GM12878 (cell line): Measurements from ENCODE around the gene DRC1. TPM values are rescaled to one million over a fixed set of nuclear protein-coding genes. Genes with fewer than 3 reads are reported as not detected.

Experiments used
- ATAC-seq: fragments of 200-7000 bp; cut with Tn5 transposase; 3 replicates; pipeline ENCODE4 v1.9.1; 2020; ENCODE audit warnings: mild to moderate bottlenecking, moderate library complexity
- BruUV-seq: library from RNA; stranded (reverse); fragments of 400-500 nt; replicated peaks from 2 replicates; lab custom pipeline; 2021; lab: Mats Ljungman, UMichigan
- CTCF ChIA-PET: fragments of 300-600 bp; sonication (Branson Sonifier 250); formaldehyde crosslinking; extraction: SDS; loops from one replicate; lab custom pipeline; 2021; ENCODE audit warnings: inconsistent platforms; lab: Yijun Ruan, JAX
- POLR2A ChIA-PET: fragments of 350-600 bp; formaldehyde crosslinking; extraction: SDS; loops from one replicate; lab custom pipeline; 2021; ENCODE audit warnings: inconsistent platforms; lab: Charles Lee
- RAD21 ChIA-PET: fragments of 300-600 bp; sonication (Branson Sonifier 250); formaldehyde crosslinking; loops from one replicate; lab custom pipeline; 2023; ENCODE audit warnings: antibody characterized with exemption; ENCODE audit not compliant: unreplicated experiment; lab: Charles Lee
- SMC1A ChIA-PET: fragments of 300-600 bp; sonication (Branson Sonifier 250); formaldehyde crosslinking; loops from one replicate; lab custom pipeline; 2023; ENCODE audit not compliant: unreplicated experiment, uncharacterized antibody; lab: Charles Lee
- DNase-seq: peaks from one replicate; pipeline ENCODE4 v3.0.0-alpha.2; 2011; ENCODE audit warnings: low read depth, low spot score
- FAIRE-seq: peaks from 3 replicates; lab custom pipeline; 2011; peaks lifted over from hg19 to GRCh38; lab: Jason Lieb, UNC
- H2AFZ ChIP-seq: 2 replicates; pipeline ENCODE4 v1.6.0; 2011; ENCODE audit warnings: low read depth, low read length, control low read depth; ENCODE audit not compliant: control insufficient read depth
- H3K27ac ChIP-seq: 2 replicates; pipeline ENCODE4 v1.5.1; 2011; ENCODE audit warnings: control low read depth; ENCODE audit not compliant: control insufficient read depth, insufficient read depth
- H3K27me3 ChIP-seq, 2 experiments: replicated peaks in 1 of 2; 2 replicates each; pipeline versions ENCODE4 v1.6.0 to v1.6.1; 2011; ENCODE audit warnings: low read length in 1 of 2; ENCODE audit not compliant: control insufficient read depth in 2 of 2, insufficient read depth in 2 of 2
- H3K36me3 ChIP-seq, 2 experiments: 2 replicates each; pipeline ENCODE4 v1.5.1; 2011; ENCODE audit warnings: low read length in 1 of 2; ENCODE audit not compliant: control insufficient read depth in 2 of 2, insufficient read depth in 2 of 2
- H3K4me1 ChIP-seq: 2 replicates; pipeline ENCODE4 v1.6.1; 2011; ENCODE audit warnings: mild to moderate bottlenecking, low read length, moderate library complexity, mixed read lengths; ENCODE audit not compliant: control insufficient read depth, insufficient read depth
- H3K4me2 ChIP-seq: 2 replicates; pipeline ENCODE4 v1.6.0; 2011; ENCODE audit warnings: control low read depth; ENCODE audit not compliant: control insufficient read depth, insufficient read depth
- H3K4me3 ChIP-seq: fragments of 200-600 bp; sonication (generic); 2 replicates; pipeline ENCODE4 v1.5.1; 2016
- H3K79me2 ChIP-seq: 2 replicates; pipeline ENCODE4 v1.6.0; 2011; ENCODE audit warnings: low read length; ENCODE audit not compliant: control insufficient read depth, insufficient read depth
- H3K9ac ChIP-seq: 2 replicates; pipeline ENCODE4 v1.8.0; 2011; ENCODE audit warnings: low read length, control low read depth, mixed read lengths; ENCODE audit not compliant: control insufficient read depth, insufficient read depth
- H3K9me3 ChIP-seq: replicated peaks from 3 replicates; pipeline ENCODE4 v1.5.1; 2011; ENCODE audit warnings: mild to moderate bottlenecking, low read length; ENCODE audit not compliant: control insufficient read depth, insufficient read depth
- H4K20me1 ChIP-seq: 2 replicates; pipeline ENCODE4 v1.6.0; 2011; ENCODE audit not compliant: control insufficient read depth, insufficient read depth
- ATF7 ChIP-seq: fragments of 450-650 bp; IDR thresholded peaks from 2 replicates; pipeline ENCODE4 v1.6.1; 2016; ENCODE audit warnings: low read depth, mild to moderate bottlenecking
- BCL11A ChIP-seq: IDR thresholded peaks from 2 replicates; pipeline ENCODE4 v1.6.1; 2011; ENCODE audit warnings: low read depth, low read length
- GABPA ChIP-seq: IDR thresholded peaks from 2 replicates; pipeline ENCODE4 v1.6.1; 2014; ENCODE audit warnings: antibody characterized with exemption, low read depth, mild to moderate bottlenecking, inconsistent platforms
- NFYA ChIP-seq: IDR thresholded peaks from 2 replicates; pipeline ENCODE4 v1.6.1; 2011; ENCODE audit warnings: low read depth, mild to moderate bottlenecking, low read length, improper control_type of control experiment, borderline replicate concordance
- NR2C1 ChIP-seq: fragments of 450-650 bp; IDR thresholded peaks from 2 replicates; pipeline ENCODE4 v1.6.1; 2017; ENCODE audit warnings: antibody characterized with exemption, mild to moderate bottlenecking, moderate library complexity
- NRF1 ChIP-seq: conservative IDR thresholded peaks from 2 replicates; pipeline ENCODE4 v1.6.1; 2011; ENCODE audit warnings: mild to moderate bottlenecking, low read depth, low read length, improper control_type of control experiment
- RUNX3 ChIP-seq: IDR thresholded peaks from 2 replicates; pipeline ENCODE4 v1.6.1; 2012; ENCODE audit warnings: low read length, inconsistent platforms
- SMC3 ChIP-seq: IDR thresholded peaks from 2 replicates; pipeline ENCODE4 v1.6.1; 2011; ENCODE audit warnings: low read length, improper control_type of control experiment, borderline replicate concordance
- SPI1 ChIP-seq: IDR thresholded peaks from 2 replicates; pipeline ENCODE4 v1.6.1; 2011; ENCODE audit warnings: low read depth, mild to moderate bottlenecking, low read length, moderate library complexity, borderline replicate concordance; ENCODE audit not compliant: insufficient read depth
- SREBF1 ChIP-seq: IDR thresholded peaks from 2 replicates; pipeline ENCODE4 v1.6.1; 2012; ENCODE audit warnings: mild to moderate bottlenecking, low read length
- SREBF2 ChIP-seq: IDR thresholded peaks from 2 replicates; pipeline ENCODE4 v1.6.1; 2012; ENCODE audit warnings: mild to moderate bottlenecking, low read length
- YY1 ChIP-seq: IDR thresholded peaks from 2 replicates; pipeline ENCODE4 v1.6.1; 2011; ENCODE audit warnings: low read depth, mild to moderate bottlenecking, low read length
- ZNF384 ChIP-seq: IDR thresholded peaks from 2 replicates; pipeline ENCODE4 v1.6.1; 2012; ENCODE audit warnings: low read depth, mild to moderate bottlenecking, low read length, improper control_type of control experiment, borderline replicate concordance
- ZNF622 ChIP-seq: fragments of 450-650 bp; IDR thresholded peaks from 2 replicates; pipeline ENCODE4 v1.6.1; 2017; ENCODE audit warnings: mild to moderate bottlenecking, inconsistent platforms
- WGBS: methylation state at CpG from one replicate; pipeline ENCODE4 v1.1.6; 2016; ENCODE audit warnings: low lambda C conversion rate; ENCODE audit not compliant: insufficient replicate concordance, insufficient coverage; ENCODE audit errors: missing lambda C conversion rate; 5-methylcytosine and 5-hydroxymethylcytosine counted together
- in situ Hi-C: fragments of 300-500 bp; cut with MboI; formaldehyde crosslinking; loops from 9 replicates; pipeline ENCODE4 v1.14.3; 2018; ENCODE audit warnings: mixed read lengths
- intact Hi-C: fragments of 100-400 bp; cut with micrococcal nuclease; formaldehyde crosslinking; loops from one replicate; pipeline ENCODE4 v1.14.2; 2022; ENCODE audit not compliant: unreplicated experiment
- polyA plus RNA-seq, 11 experiments: library from polyadenylated mRNA; depleted of rRNA in 4 of 11; unstranded in 6 of 11; stranded (reverse) in 5 of 11; fragments of >200 nt; fragmentation: Nextera tagmentation in 4 of 11; fragmentation: Illumina TruSeq in 1 of 11; extraction: Ambion mirVana in 4 of 11; extraction: Trizol in 1 of 11; gene quantifications; 1 replicate in 1 of 11; 2 replicates in 10 of 11; pipeline versions ENCODE4 v1.2.1 to v1.2.3, GENCODE V29; 2011 to 2016; ENCODE audit warnings: inconsistent platforms in 2 of 11, missing spikeins in 2 of 11, low read depth in 1 of 11
- total RNA-seq, 4 experiments: library from RNA; depleted of rRNA in 3 of 4; stranded (reverse); fragments of >200 nt in 3 of 4; fragmentation: Illumina TruSeq in 1 of 4; extraction: Trizol in 1 of 4; gene quantifications; 2 replicates each; pipeline versions ENCODE4 v1.2.1 to v1.2.3, GENCODE V29; 2013 to 2021
- TF ChIP-seq, protein P1 (sequence below): fragments of 450-650 bp; IDR thresholded peaks from 2 replicates; pipeline ENCODE4 v1.6.1; 2017; ENCODE audit warnings: mild to moderate bottlenecking, moderate library complexity
- TF ChIP-seq, protein P2 (sequence below), 3 experiments: IDR thresholded peaks in 2 of 3; conservative IDR thresholded peaks in 1 of 3; 2 replicates each; pipeline ENCODE4 v1.5.1; 2011; ENCODE audit warnings: low read depth in 3 of 3, low read length in 3 of 3, mild to moderate bottlenecking in 3 of 3, control low read depth in 2 of 3, moderate library complexity in 2 of 3, inconsistent platforms in 1 of 3, mixed read lengths in 1 of 3; ENCODE audit not compliant: control insufficient read depth in 2 of 3, insufficient read depth in 1 of 3; ENCODE audit errors: extremely low read depth in 1 of 3

Gene DRC1
- total and polyA plus RNA-seq, 10 of the 15 experiments (the other 5 are each of a cell fraction or from before 2014, with no cell fraction given): 0.03 TPM; not detected in 9

DNA sequence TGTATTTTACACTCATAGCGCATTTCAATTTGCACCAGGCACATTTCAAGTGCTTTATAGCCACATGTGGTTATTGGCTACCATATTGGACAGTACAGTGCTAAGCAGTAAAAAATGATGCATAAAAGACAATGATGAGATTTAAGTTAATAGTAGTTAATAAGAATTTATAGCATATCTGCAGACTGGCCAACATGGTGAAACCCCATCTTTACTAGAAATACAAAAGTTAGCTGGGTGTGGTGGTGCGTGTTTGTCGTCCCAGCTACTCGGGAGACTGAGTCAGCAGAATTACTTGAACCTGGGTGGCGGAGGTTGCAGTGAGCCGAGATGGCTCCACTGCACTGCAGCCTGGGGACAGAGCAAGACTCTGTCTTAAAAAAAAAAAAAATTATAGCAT is 9.7 kb downstream of the DRC1 start (continued):
- TF ChIP-seq, protein P1, sequence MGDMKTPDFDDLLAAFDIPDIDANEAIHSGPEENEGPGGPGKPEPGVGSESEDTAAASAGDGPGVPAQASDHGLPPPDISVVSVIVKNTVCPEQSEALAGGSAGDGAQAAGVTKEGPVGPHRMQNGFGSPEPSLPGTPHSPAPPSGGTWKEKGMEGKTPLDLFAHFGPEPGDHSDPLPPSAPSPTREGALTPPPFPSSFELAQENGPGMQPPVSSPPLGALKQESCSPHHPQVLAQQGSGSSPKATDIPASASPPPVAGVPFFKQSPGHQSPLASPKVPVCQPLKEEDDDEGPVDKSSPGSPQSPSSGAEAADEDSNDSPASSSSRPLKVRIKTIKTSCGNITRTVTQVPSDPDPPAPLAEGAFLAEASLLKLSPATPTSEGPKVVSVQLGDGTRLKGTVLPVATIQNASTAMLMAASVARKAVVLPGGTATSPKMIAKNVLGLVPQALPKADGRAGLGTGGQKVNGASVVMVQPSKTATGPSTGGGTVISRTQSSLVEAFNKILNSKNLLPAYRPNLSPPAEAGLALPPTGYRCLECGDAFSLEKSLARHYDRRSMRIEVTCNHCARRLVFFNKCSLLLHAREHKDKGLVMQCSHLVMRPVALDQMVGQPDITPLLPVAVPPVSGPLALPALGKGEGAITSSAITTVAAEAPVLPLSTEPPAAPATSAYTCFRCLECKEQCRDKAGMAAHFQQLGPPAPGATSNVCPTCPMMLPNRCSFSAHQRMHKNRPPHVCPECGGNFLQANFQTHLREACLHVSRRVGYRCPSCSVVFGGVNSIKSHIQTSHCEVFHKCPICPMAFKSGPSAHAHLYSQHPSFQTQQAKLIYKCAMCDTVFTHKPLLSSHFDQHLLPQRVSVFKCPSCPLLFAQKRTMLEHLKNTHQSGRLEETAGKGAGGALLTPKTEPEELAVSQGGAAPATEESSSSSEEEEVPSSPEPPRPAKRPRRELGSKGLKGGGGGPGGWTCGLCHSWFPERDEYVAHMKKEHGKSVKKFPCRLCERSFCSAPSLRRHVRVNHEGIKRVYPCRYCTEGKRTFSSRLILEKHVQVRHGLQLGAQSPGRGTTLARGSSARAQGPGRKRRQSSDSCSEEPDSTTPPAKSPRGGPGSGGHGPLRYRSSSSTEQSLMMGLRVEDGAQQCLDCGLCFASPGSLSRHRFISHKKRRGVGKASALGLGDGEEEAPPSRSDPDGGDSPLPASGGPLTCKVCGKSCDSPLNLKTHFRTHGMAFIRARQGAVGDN: no peak
- no peak for TF ChIP-seq YY1
- TF ChIP-seq SREBF1: no peak

DNA sequence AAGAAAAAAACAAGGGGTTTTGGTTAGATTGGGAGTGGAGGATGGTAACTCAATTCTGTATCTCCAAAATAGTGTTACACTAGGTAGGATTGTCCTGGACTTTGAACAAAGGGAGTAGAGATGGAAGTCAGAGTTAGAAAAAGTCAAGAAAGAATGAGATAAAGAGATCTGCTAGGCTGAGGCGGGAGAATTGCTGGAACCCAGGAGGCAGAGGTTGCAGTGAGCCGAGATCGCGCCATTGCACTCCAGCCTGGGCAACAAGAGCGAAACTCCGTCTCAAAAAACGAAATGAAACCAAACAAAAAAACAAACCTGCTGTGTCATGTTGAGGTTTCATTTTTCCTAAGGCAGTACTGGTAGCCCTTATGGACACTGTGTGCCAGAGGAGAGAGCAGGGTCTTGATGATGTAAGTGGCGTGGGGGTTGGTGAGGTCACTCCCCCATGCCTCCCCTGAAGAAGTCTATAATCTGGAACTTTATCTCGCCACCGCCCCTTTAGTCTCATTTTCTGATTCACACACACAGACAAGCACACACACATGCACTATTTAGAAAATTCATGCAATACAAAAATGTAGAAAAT is 10.5 kb downstream of the DRC1 start:
- no peaks in the 10 kb centered on the region for H3K36me3 ChIP-seq
- peaks cover 10% of the 10 kb centered on the region for H3K4me1 ChIP-seq
- intact Hi-C loops: no loop called here
- BruUV-seq: no TSS peak
- ATAC-seq (peak; percentile 90), FAIRE-seq (peak; percentile 47), DNase-seq (peak; percentile 37)
- ChIA-PET SMC1A (interaction anchor here (1.3 kb wide), 1 partner anchor 31 kb away, joined by 4 read pairs; no protein-coding TSS in a partner anchor), RAD21 (no interaction called here), POLR2A (no interaction called here), CTCF (interaction anchor here (0.7 to 1.4 kb wide), 2 partner anchors 19 to 1377 kb away, joined by 3 to 4 read pairs; no protein-coding TSS in a partner anchor)
- peak overlapping the region; percentile 8; the same call in 1 of the 2 replicates for H3K9ac ChIP-seq
- WGBS: under 1% methylated on average over 10 of the region's 10 CpGs
- no peaks in the 10 kb centered on the region for H3K9me3 ChIP-seq
- H3K4me2 ChIP-seq: peak overlapping the region; percentile 71
- peak overlapping the region; percentile 2; the same call in 1 of the 2 replicates for H3K4me3 ChIP-seq
- H3K27ac ChIP-seq: peak overlapping the region; percentile 71
- no peaks in the 10 kb centered on the region for H4K20me1 ChIP-seq
- H2AFZ ChIP-seq: peak overlapping the region; percentile 92
- H3K27me3 ChIP-seq: no peaks in the 10 kb centered on the region
- in situ Hi-C loops: no loop called here
- H3K79me2 ChIP-seq: no peaks in the 10 kb centered on the region
- TF ChIP-seq SMC3 (no peak), SREBF2 (no peak), BCL11A (no peak), RUNX3 (peak; percentile 58), GABPA (no peak), SPI1 (no peak), NRF1 (no peak), NFYA (no peak), ZNF622 (no peak), ATF7 (peak; percentile 61), ZNF384 (no peak), NR2C1 (no peak)
- TF ChIP-seq, protein P2, sequence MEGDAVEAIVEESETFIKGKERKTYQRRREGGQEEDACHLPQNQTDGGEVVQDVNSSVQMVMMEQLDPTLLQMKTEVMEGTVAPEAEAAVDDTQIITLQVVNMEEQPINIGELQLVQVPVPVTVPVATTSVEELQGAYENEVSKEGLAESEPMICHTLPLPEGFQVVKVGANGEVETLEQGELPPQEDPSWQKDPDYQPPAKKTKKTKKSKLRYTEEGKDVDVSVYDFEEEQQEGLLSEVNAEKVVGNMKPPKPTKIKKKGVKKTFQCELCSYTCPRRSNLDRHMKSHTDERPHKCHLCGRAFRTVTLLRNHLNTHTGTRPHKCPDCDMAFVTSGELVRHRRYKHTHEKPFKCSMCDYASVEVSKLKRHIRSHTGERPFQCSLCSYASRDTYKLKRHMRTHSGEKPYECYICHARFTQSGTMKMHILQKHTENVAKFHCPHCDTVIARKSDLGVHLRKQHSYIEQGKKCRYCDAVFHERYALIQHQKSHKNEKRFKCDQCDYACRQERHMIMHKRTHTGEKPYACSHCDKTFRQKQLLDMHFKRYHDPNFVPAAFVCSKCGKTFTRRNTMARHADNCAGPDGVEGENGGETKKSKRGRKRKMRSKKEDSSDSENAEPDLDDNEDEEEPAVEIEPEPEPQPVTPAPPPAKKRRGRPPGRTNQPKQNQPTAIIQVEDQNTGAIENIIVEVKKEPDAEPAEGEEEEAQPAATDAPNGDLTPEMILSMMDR (IDR thresholded peaks at IDR 0.05 in 2 of 3, conservative IDR thresholded peaks at IDR 0.05 in 1 of 3; ENCODE audit: control insufficient read depth in 2 of 3, extremely low read depth in 1 of 3, insufficient read depth in 1 of 3, low read depth in 3 of 3, low read length in 3 of 3): no peak
